Endothelial cell (in vitro differentiated cells): ENCODE measurements around the gene SLC44A2. TPM values are rescaled to one million over a fixed set of nuclear protein-coding genes. Genes with fewer than 3 reads are reported as not detected.

Source experiments
- DNase-seq: peaks from one replicate; pipeline ENCODE4 v3.0.0; 2021; ENCODE audit warnings: low spot score
- H3K27ac Mint-ChIP-seq: one replicate; pipeline ENCODE4 v1.8.0; 2021; ENCODE audit warnings: mixed read lengths, inconsistent platforms; ENCODE audit not compliant: unreplicated experiment
- H3K27me3 Mint-ChIP-seq: one replicate; pipeline ENCODE4 v1.8.0; 2021; ENCODE audit warnings: mild to moderate bottlenecking, moderate library complexity, mixed read lengths, inconsistent platforms; ENCODE audit not compliant: unreplicated experiment
- H3K36me3 Mint-ChIP-seq: one replicate; pipeline ENCODE4 v1.8.0; 2021; ENCODE audit warnings: mild to moderate bottlenecking, low read depth, mixed read lengths, inconsistent platforms; ENCODE audit not compliant: unreplicated experiment
- H3K4me1 Mint-ChIP-seq: one replicate; pipeline ENCODE4 v1.8.0; 2021; ENCODE audit warnings: mild to moderate bottlenecking, mixed read lengths, inconsistent platforms; ENCODE audit not compliant: unreplicated experiment
- H3K4me3 Mint-ChIP-seq: one replicate; pipeline ENCODE4 v1.8.0; 2021; ENCODE audit warnings: mild to moderate bottlenecking, mixed read lengths, inconsistent platforms; ENCODE audit not compliant: unreplicated experiment
- H3K9me3 Mint-ChIP-seq: one replicate; pipeline ENCODE4 v1.8.0; 2021; ENCODE audit warnings: mixed read lengths, inconsistent platforms; ENCODE audit not compliant: unreplicated experiment
- total RNA-seq: library from RNA; stranded (reverse); fragmentation: NEBNext Ultra II Directional; extraction: Animal tissue kit (Norgen Biotek cat#: 25700); gene quantifications from one replicate; pipeline ENCODE4 v1.2.1, GENCODE V29; 2021; ENCODE audit not compliant: unreplicated experiment
- TF ChIP-seq, protein P1 (sequence below): fragments of 200-600 bp; sonication (generic); IDR thresholded peaks from one replicate; pipeline ENCODE4 v1.5.0; 2021; ENCODE audit warnings: antibody characterized with exemption; ENCODE audit not compliant: unreplicated experiment

The SLC44A2 gene
- total RNA-seq, 1 donor from 2014 or later, result 272 TPM

DNA sequence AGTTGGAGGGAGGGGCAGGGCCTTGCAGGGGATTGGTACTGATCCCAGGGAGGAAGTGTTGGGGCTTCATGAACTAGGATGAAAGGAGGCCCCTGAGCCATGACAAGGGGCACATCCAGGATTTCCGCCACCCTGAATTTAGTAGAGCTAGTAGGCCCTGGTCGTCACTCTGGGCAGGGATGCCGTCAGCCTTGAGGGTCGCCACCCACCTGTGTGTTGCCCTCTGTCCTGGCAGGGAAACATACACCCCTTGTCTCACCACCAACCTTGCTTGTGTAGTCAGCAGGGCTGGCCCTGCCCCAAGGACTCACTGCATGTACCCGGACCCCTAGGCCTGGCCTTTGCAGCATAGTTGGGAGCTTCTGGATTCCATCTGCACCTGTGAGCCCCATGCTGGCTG is 66.5 kb downstream of the SLC44A2 start:
- Mint-ChIP-seq H3K9me3 (no peaks in the 10 kb centered on the region), H3K27me3 (peaks cover 25% of the 10 kb centered on the region), H3K4me1 (peaks cover 13% of the 10 kb centered on the region), H3K27ac (no peak overlapping the region), H3K36me3 (peaks cover 29% of the 10 kb centered on the region), H3K4me3 (peak overlapping the region; percentile 47)
- no peak for DNase-seq
- TF ChIP-seq, protein P1, sequence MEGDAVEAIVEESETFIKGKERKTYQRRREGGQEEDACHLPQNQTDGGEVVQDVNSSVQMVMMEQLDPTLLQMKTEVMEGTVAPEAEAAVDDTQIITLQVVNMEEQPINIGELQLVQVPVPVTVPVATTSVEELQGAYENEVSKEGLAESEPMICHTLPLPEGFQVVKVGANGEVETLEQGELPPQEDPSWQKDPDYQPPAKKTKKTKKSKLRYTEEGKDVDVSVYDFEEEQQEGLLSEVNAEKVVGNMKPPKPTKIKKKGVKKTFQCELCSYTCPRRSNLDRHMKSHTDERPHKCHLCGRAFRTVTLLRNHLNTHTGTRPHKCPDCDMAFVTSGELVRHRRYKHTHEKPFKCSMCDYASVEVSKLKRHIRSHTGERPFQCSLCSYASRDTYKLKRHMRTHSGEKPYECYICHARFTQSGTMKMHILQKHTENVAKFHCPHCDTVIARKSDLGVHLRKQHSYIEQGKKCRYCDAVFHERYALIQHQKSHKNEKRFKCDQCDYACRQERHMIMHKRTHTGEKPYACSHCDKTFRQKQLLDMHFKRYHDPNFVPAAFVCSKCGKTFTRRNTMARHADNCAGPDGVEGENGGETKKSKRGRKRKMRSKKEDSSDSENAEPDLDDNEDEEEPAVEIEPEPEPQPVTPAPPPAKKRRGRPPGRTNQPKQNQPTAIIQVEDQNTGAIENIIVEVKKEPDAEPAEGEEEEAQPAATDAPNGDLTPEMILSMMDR, result no peak

DNA sequence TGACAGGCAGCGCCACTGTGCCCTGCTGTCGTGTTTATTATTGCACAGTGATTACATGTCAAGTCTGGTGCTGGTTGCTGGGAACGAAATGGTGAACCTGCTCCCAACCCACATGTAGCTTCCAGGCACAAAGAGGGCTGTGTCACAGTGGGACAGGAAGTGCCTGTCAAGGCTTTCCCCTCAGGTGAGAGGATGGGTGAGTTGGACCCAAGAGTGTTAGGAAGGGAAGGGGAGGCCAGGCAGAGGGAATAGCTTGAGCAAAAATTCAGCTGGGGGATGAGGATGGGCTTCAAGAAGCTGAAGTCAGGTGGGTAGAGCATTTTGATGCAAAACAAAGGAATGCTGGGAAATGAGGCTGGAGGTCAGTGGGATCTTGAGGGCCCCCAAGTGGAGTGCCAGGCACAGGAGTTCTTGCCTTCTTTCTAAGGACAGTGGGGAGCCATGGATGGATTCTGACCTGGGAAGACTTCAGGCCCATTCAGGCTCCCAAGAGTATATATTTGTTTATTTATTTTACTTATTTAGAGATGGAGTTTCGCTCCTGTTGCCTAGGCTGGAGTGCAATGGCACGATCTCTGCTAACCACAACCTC is 67.4 kb downstream of the SLC44A2 start:
- no peak overlapping the region for H3K27ac Mint-ChIP-seq
- TF ChIP-seq, protein P1, result no peak
- H3K36me3 Mint-ChIP-seq, result peaks cover 29% of the 10 kb centered on the region
- H3K4me1 Mint-ChIP-seq, result peaks cover 13% of the 10 kb centered on the region
- no peaks in the 10 kb centered on the region for H3K9me3 Mint-ChIP-seq
- peak overlapping the region; percentile 12 for H3K4me3 Mint-ChIP-seq
- H3K27me3 Mint-ChIP-seq, result peaks cover 26% of the 10 kb centered on the region
- DNase-seq, result no peak

Other genes with a start within 250 kb of the SLC44A2 start
- gene TYK2, start 245.0 kb upstream of the SLC44A2 start, total RNA-seq, result 143 TPM
- gene CDC37, start 222.0 kb upstream of the SLC44A2 start, total RNA-seq, result 386 TPM
- 0.46 TPM for gene PDE4A, start 205.0 kb upstream of the SLC44A2 start, total RNA-seq
- 56.4 TPM for gene KEAP1, start 122.2 kb upstream of the SLC44A2 start, total RNA-seq
- not detected for gene S1PR5, start 108.1 kb upstream of the SLC44A2 start, total RNA-seq
- 11.8 TPM for gene ATG4D, start 81.6 kb upstream of the SLC44A2 start, total RNA-seq
- 25.2 TPM for gene KRI1, start 59.5 kb upstream of the SLC44A2 start, total RNA-seq
- gene CDKN2D, start 56.6 kb upstream of the SLC44A2 start, total RNA-seq, result 8.1 TPM
- 7.5 TPM for gene AP1M2, start 38.2 kb upstream of the SLC44A2 start, total RNA-seq
- gene ILF3, start 28.8 kb downstream of the SLC44A2 start, total RNA-seq, result 330 TPM
- gene QTRT1, start 75.9 kb downstream of the SLC44A2 start, total RNA-seq, result 32.5 TPM
- gene DNM2, start 92.5 kb downstream of the SLC44A2 start, total RNA-seq, result 184 TPM
- 22.1 TPM for gene TMED1, start 210.7 kb downstream of the SLC44A2 start, total RNA-seq
- not detected for gene C19orf38, start 222.9 kb downstream of the SLC44A2 start, total RNA-seq
- gene CARM1, start 246.0 kb downstream of the SLC44A2 start, total RNA-seq, result 63.2 TPM